ENCODE results near the gene DNAH7. TPM values are rescaled to one million over a fixed set of nuclear protein-coding genes. Genes with fewer than 3 reads are reported as not detected.
A peak's percentile ranks its signal among the peaks of the same experiment; 100 is the strongest.

DNAH7 gene
- total and polyA plus RNA-seq, 2 donors (not counting 3 experiments of a cell fraction or from before 2014, with no cell fraction given) = 0.15 to 0.24 TPM

- Histone ChIP-seq H2AFZ (ENCODE audit: low read depth, low read length) (no peak overlapping the region), H3K79me2 (ENCODE audit: control insufficient read depth, insufficient read depth, low read length) (no peaks in the 10 kb centered on the region), H3K4me2 (ENCODE audit: insufficient read depth, low read length) (peak overlapping the region; percentile 8), H3K27me3 (ENCODE audit: control insufficient read depth in 2 of 2, insufficient read depth in 2 of 2, low read length in 2 of 2) (no peaks in the 10 kb centered on the region), H3K27ac (ENCODE audit: insufficient read depth, low read depth, low read length) (peak overlapping the region; percentile 15), H3K9me3 (replicated peaks; ENCODE audit: control insufficient read depth, insufficient read depth, low read length) (no peaks in the 10 kb centered on the region), H3K9me1 (replicated peaks; ENCODE audit: control insufficient read depth, extremely low read depth, insufficient read depth, low read length) (no peaks in the 10 kb centered on the region), H3K4me1 (ENCODE audit: control insufficient read depth, extremely low read depth, insufficient read depth, low read length) (peaks cover 11% of the 10 kb centered on the region), H3K36me3 (ENCODE audit: control insufficient read depth in 2 of 2, extremely low read depth in 1 of 2, insufficient read depth in 2 of 2, low read length in 2 of 2) (no peaks in the 10 kb centered on the region), H3K9ac (replicated peaks; ENCODE audit: extremely low read depth, insufficient read depth, low read length) (no peak overlapping the region), H4K20me1 (replicated peaks; ENCODE audit: control insufficient read depth, extremely low read depth, insufficient read depth, low read length) (no peaks in the 10 kb centered on the region), H3K4me3 (replicated peaks in 1 of 3; ENCODE audit: insufficient read depth in 1 of 3, low read depth in 1 of 3, low read length in 3 of 3) (no peak overlapping the region)
- FAIRE-seq (peak; percentile 71), DNase-seq (ENCODE audit: low read depth, low spot score) (peak; percentile 57)
- intact Hi-C loops (cut with micrococcal nuclease) = no loop called here
- ChIA-PET CTCF (interaction anchor here (0.8 to 1.3 kb wide), 3 partner anchors 10 to 20 kb away, joined by 3 to 6 read pairs (median 3); no protein-coding TSS in a partner anchor), POLR2A (no interaction called here)
- BruUV-seq (replicated peaks) = no TSS peak
- TF ChIP-seq POLR2AphosphoS5 (IDR thresholded peaks at IDR 0.05; ENCODE audit: insufficient read depth, low read depth, low read length) (no peak), MAX (IDR thresholded peaks at IDR 0.05; ENCODE audit: insufficient read depth, insufficient read length) (no peak), GATA2 (IDR thresholded peaks at IDR 0.05; ENCODE audit: insufficient read depth, insufficient read length, low read depth, low read length) (no peak), EZH2 (IDR thresholded peaks at IDR 0.05; ENCODE audit: borderline replicate concordance, low read depth, low read length, severe bottlenecking) (no peak), FOS (IDR thresholded peaks at IDR 0.05; ENCODE audit: borderline replicate concordance, insufficient read depth, low read length) (peak; percentile 11)
- dilution Hi-C loops (cut with MboI; ENCODE audit: extremely low pct_ligation_motif_present, low sequenced_read_pairs) = no loop called here
Measured at GRCh38 chr2:195737511-195738325, 330.9 kb downstream of the DNAH7 start.

GRCh38 chr2:195735347-195735746, 333.3 kb downstream of the DNAH7 start:
- dilution Hi-C loops (cut with MboI; ENCODE audit: extremely low pct_ligation_motif_present, low sequenced_read_pairs) = no loop called here
- H3K9me3 ChIP-seq (replicated peaks; ENCODE audit: control insufficient read depth, insufficient read depth, low read length) = no peaks in the 10 kb centered on the region

More at GRCh38 chr2:195735347-195735746, 333.3 kb downstream of the DNAH7 start:
- POLR2A ChIA-PET = no interaction called here
- CTCF ChIA-PET = no interaction called here
- no peak for DNase-seq (ENCODE audit: low read depth, low spot score)
- FAIRE-seq = no peak
- intact Hi-C loops (cut with micrococcal nuclease) = no loop called here
- H3K79me2 ChIP-seq (ENCODE audit: control insufficient read depth, insufficient read depth, low read length) = no peaks in the 10 kb centered on the region
- no peak overlapping the region for H2AFZ ChIP-seq (ENCODE audit: low read depth, low read length)
- H3K27me3 ChIP-seq (ENCODE audit: control insufficient read depth in 2 of 2, insufficient read depth in 2 of 2, low read length in 2 of 2) = no peaks in the 10 kb centered on the region
- no peaks in the 10 kb centered on the region for H3K9me1 ChIP-seq (replicated peaks; ENCODE audit: control insufficient read depth, extremely low read depth, insufficient read depth, low read length)
- no peak overlapping the region for H3K27ac ChIP-seq (ENCODE audit: insufficient read depth, low read depth, low read length)
- H3K36me3 ChIP-seq (ENCODE audit: control insufficient read depth in 2 of 2, extremely low read depth in 1 of 2, insufficient read depth in 2 of 2, low read length in 2 of 2) = no peaks in the 10 kb centered on the region
- H3K9ac ChIP-seq (replicated peaks; ENCODE audit: extremely low read depth, insufficient read depth, low read length) = no peak overlapping the region
- no peak overlapping the region for H3K4me3 ChIP-seq (replicated peaks in 1 of 3; ENCODE audit: insufficient read depth in 1 of 3, low read depth in 1 of 3, low read length in 3 of 3)
- no peak overlapping the region for H3K4me2 ChIP-seq (ENCODE audit: insufficient read depth, low read length)
- no peak for TF ChIP-seq POLR2AphosphoS5 (IDR thresholded peaks at IDR 0.05; ENCODE audit: insufficient read depth, low read depth, low read length)
- no peak for TF ChIP-seq CTCF (IDR thresholded peaks at IDR 0.05; ENCODE audit: extremely low read depth in 1 of 2, insufficient read depth in 1 of 2, low read depth in 1 of 2, low read length in 2 of 2)
- no peak for TF ChIP-seq FOS (IDR thresholded peaks at IDR 0.05; ENCODE audit: borderline replicate concordance, insufficient read depth, low read length)
- no peak for TF ChIP-seq MAX (IDR thresholded peaks at IDR 0.05; ENCODE audit: insufficient read depth, insufficient read length)
- TF ChIP-seq JUN (IDR thresholded peaks at IDR 0.05; ENCODE audit: borderline replicate concordance, insufficient read depth, insufficient read length, low read depth) = no peak
- BruUV-seq (replicated peaks) = no TSS peak
- H3K4me1 ChIP-seq (ENCODE audit: control insufficient read depth, extremely low read depth, insufficient read depth, low read length) = peaks cover 11% of the 10 kb centered on the region
- no peaks in the 10 kb centered on the region for H4K20me1 ChIP-seq (replicated peaks; ENCODE audit: control insufficient read depth, extremely low read depth, insufficient read depth, low read length)
